OCI-LY7 (cell line): ENCODE measurements around the gene CNKSR3.

Experiments
- CTCF ChIP-seq: fragments of 200-600 bp; sonication (generic); conservative IDR thresholded peaks from 2 replicates; pipeline ENCODE4 v1.5.1; 2014; ENCODE audit warnings: mild to moderate bottlenecking, antibody characterized with exemption, low read length, moderate library complexity, mixed read lengths
- EZH2phosphoT487 ChIP-seq: fragments of 200-600 bp; sonication (generic); IDR thresholded peaks from 2 replicates; pipeline ENCODE4 v1.6.1; 2018; ENCODE audit warnings: low read depth, borderline replicate concordance, mild to moderate bottlenecking, mixed run types, antibody characterized with exemption, low read length, moderate library complexity, mixed read lengths

- TF ChIP-seq EZH2phosphoT487 = no peak
- no peak for TF ChIP-seq CTCF
Measured at GRCh38 chr6:154384191-154384590, 126.3 kb downstream of the CNKSR3 start.
